HG03066 (cell line): Measurements from ENCODE around the gene ARHGAP23.
"Not testable (repeated sequence)": the region's sequence is repeated elsewhere in the genome, so short reads cannot be mapped to it uniquely, and the experiment has no call there.

Experiments used
- ATAC-seq: cut with Tn5 transposase; IDR thresholded peaks from one replicate; pipeline ENCODE4 v1.9.1; 2021; ENCODE audit warnings: low read depth; ENCODE audit not compliant: unreplicated experiment

Gene ARHGAP23

GRCh38 chr17:38482039-38482699 is 53.9 kb downstream of the ARHGAP23 start:
- ATAC-seq, result not testable (repeated sequence)

DNA sequence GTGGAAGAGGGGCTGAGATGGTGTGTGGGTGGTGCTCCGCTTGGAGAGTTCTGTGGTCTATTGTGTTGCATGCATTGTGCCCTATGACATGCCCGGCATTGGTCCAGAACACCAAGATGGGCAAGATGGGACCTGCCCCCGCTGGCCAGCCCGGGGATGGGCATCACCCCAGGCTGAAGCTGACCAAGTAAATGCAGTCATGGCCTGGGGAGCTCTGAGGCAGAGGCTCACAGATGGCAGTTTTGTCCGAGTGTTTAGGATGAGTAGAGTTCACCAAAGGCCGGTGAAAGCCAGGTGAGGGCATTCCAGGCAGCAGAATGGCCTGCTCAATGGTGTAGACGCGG is 54.4 kb downstream of the ARHGAP23 start:
- ATAC-seq, result not testable (repeated sequence)

DNA sequence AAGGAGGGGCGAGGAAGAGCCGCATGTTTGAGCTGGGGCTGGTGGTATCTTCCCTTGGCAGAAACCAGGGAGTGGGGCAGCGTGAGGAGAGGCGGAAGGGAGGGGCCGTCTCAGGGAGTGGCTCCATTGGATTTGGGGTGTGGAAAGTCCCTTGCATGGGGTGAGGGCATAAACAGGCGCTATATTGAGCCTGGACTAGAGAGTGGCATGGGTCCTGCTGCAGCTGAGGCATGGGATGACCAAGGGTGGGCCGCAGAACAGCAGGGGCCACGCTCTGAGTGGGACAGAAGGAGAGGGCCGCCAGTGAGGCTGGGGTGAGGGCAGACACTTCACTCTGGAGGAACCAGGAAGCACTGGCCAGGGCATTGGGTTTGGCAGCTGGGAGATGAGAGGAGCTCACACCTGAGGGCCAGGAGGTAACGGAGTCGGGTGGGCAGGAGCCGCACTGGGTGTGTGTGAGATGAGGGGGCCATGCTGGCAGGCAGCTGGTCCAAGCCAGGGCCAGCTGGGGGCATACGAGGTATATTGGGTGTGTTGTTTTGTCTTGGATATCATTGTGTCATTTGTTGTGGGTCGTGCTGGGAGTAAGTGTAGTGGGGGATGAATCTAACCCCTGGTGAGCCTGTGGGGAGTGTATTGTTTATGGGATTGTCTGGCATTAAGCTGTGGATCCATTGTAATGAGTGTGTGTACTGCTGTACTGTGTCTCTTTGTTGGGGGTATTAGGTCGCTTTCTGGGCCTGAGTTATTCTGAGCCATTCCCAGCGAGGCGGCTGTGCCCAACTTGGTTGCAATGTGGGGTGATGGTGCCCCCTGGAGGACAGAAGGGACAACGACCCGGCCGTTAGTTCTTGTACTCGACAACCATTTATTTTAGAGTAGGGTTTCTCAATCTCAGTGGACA is 56.2 kb downstream of the ARHGAP23 start:
- ATAC-seq, result not testable (repeated sequence)

DNA sequence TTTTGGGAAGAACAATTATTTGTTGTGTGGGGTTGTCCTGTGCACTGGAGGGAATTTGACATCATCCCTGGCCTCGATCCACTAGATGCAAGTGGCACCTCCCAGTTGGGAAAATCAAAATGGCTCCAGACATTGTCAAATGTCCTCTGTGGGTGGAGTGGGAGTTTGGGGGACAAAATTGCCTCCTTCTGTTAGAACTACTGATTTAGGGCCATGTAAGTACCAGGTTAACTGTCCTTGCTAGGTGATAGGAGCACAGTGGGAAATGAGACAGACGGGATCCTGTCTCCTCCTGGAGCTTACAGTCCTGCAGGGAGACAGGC is 56.8 kb downstream of the ARHGAP23 start:
- no peak for ATAC-seq

DNA sequence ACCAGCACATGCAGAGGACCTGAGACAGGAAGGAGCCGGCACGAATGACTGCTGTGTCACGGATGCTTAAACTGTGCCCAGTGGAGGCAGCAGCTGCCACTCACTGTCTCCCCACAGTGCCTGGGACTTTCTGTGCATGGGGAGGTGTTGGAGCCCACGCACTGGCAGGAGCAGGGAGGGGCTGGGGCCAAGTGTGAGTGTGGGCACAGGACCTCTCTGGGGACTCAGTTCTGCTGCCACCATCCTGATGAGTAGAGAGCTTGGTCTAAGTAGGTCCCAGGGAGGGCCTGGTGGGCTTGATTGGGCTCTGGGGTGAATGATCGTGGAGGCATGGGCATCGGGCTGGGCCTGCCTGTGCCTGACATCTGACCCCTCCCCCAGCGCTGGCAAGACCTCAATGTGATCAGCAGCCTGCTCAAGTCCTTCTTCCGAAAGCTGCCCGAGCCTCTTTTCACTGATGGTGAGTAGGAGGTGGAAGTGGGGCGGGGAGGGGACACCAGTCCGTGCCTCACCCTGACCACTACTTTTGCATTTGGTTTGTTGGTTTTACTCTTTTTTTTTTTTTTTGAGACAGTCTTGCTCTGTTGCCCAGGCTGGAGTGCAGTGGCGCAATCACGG is 57.5 kb downstream of the ARHGAP23 start:
- ATAC-seq, result peak; percentile 83

DNA sequence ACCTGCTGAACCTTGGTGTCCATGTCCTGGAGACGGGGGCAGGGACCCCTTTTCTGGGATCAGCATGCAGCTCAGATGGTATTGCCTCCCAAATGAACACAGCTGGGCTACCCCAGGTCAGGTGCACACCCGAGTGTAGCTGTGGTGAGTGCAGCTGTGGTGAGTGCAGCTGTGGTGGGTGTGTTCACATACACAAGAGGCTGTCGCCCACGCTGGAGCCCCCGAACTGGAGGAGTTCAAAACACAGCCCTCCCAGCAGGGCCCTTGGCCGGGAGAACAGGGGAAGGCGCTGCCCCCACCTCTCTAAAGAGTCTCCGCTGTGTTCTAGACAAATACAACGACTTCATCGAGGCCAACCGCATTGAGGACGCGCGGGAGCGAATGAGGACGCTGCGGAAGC is 61.5 kb downstream of the ARHGAP23 start:
- ATAC-seq, result not testable (repeated sequence)

- not testable (repeated sequence) for ATAC-seq
Observed at GRCh38 chr17:38491346-38492066, 63.2 kb downstream of the ARHGAP23 start.

DNA sequence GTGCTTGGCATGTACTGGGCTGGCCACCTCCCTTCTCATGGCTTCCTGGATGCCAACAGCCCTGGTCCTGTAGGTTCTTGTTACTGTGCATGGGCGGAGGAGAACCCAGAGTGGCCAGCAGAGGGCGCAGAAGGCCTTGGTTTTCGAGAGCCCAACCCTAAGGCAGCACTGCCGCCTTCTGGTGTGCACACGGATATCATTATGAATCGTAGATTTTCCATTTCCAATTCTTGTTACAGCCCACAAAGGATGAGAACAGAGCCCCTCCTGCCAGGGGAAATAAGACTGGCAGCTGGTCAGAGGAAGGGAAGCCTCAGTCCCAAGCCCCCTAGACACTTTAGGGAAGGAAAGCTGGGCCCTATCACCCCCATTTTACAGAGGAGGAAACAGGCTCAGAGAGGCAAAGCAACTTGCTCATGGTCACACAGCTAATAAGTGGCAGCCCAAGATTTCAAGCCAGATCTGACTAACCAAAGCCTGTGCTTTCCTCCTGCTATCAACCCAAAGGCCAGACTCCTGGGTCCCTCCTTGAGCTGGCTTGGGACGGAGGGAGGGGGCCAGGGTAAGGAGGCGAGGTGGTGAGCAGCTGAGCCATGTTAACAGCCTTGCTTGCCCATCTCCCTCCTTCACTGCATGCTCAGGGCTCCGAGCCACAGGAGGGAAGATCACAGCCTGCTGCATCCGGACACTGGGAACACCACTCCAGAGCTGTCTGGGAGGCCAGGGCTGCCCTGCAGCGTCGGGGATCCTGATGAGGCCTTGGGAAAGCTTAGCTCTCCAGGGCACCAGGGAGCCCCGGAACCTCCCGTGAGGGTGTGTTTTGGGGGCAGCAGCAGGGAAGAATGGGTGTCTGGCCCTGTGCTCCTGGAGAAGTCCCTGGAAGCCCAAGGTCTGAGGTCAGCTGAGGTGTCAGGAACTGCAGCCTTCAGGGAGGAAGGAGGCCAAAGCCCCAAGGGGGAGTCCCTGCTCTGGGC is 64.1 kb downstream of the ARHGAP23 start:
- ATAC-seq, result not testable (repeated sequence)

GRCh38 chr17:38494152-38494551 is 65.9 kb downstream of the ARHGAP23 start:
- ATAC-seq, result not testable (repeated sequence)

DNA sequence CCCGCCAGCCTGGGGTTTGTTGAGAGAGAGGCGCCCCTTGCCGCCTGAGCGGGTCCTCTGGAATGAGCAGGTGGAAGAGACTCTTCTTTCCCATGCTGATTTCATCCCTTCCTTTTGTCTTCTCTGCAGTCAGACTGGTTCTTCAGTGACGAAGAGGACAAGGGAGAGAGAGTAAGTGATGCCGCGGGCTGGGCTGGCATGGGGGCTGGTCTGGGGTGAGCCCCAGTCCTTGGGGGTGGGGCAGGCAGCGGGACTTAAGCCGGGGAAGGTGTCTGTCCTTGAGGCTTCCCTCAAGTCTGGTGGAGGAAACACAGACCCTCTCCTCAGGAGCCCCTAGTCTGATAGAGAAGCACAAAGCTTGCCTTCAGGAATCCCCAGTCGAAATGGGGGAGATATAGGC is 69.4 kb downstream of the ARHGAP23 start:
- ATAC-seq, result not testable (repeated sequence)

- no peak for ATAC-seq
Observed at GRCh38 chr17:38498353-38498752, 70.1 kb downstream of the ARHGAP23 start.

DNA sequence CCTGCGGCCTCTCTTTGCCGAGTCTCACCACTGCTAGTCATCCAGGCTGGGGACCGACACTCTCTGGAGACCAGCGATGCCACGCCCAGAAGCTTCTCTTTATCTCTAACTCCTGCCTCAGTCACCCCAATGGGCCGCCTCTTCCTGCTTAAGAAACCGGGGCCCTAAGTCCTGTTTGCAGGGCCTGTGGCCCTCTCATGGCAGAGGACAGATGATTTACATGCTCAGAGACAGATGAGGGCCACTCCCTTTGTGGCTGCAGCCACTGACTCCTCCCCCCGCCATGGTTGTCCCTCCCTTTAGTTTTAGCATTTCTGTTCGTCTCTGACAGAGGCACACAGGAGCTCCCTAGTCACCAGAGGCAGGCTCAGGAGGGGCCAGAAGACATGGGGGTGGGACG is 71.0 kb downstream of the ARHGAP23 start:
- not testable (repeated sequence) for ATAC-seq

- ATAC-seq, result not testable (repeated sequence)
Observed at GRCh38 chr17:38501718-38502117, 73.5 kb downstream of the ARHGAP23 start.

- ATAC-seq, result not testable (repeated sequence)
Observed at GRCh38 chr17:38503286-38503913, 75.1 kb downstream of the ARHGAP23 start.

DNA sequence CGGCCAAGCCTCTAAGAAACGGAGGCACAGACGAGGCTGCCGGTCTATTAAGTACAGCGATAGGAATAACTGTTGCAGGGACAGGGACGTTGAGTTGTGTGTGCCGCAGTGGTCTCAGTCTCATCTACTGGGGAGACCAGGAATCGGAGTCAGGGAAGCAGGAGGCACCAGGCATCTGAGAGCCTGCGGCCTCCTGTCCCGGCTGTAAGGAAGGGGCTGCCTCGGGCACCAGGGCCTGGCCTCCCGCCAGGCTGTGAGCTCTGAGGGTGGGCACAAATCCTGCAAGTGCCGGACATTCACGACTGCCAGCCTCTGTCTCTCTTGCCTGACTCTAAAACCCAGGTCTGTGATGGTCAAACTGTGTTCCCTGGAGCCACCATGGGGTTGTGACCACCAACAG is 76.0 kb downstream of the ARHGAP23 start:
- no peak for ATAC-seq

DNA sequence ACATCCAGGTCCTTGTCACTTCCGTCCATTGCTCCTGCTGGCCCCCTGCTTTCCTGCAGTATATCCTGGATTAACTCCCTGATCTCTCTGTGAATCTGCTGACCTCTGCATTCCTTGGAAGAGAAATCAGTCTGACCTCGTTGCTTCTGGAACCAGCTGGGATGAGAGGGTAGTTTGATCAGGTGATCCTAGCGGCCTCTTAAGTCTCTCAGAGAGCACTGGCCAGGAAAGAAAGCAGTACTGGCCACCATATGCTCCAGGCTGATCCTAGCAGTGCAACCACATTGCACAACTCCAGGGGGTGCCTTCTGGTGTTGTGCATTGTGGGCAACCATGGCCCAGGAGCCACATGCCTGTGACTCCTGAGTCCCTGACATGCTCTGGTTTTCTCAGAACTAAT is 79.2 kb downstream of the ARHGAP23 start:
- no peak for ATAC-seq

DNA sequence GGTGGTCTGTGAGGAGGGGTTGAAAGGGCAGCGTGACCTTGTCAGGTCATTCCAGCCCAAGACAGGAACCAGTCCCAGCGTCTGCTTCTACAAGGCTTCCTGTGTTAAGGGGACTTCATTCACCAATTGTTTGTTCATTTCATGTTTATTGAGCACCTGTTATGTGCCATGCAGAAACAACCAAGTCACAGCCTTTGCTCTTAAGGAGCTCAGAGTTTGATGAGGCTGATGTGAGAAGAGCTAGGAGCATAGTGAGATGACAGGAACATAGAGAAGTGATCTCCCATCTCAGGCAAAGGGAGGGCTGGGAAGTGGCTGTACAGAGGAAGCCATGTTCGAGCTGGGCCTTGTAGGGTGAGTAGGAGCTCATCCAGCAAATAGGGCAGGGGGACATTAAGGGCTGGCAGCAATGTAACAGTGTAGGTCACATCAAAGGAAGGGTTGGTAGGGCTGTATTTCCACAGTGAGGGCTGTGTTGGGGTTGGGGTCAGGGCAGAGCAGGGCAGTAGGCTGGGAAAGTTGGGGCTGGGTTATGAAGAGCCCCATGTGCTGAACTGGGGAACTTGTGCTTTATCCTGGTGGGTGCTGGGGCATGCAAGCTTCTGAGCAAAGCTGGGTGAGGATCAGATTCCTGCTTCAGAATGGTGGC is 79.8 kb downstream of the ARHGAP23 start:
- ATAC-seq, result no peak

DNA sequence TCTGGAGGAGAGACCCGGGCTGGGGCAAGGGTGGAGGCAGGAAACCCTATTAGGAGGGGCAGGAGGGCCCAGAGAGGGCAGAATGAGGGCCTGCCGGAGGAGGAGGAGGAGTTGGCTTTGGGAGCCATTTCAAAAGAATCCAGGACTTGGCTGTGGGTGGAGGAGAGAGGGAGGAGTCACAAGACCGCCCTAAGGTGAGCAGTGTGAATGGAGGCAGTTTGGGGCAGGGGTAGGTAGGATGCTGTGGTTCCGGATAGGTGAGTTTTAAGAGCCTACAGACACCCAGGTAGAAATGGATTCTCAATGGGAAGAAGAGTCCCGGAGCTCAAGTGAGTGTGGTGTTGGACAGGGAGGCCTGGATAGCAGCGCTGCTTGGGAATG is 80.3 kb downstream of the ARHGAP23 start:
- ATAC-seq, result no peak
